Right atrium auricular region (tissue), 2 donors: ENCODE measurements around the gene SEC14L5. TPM values are rescaled to one million over a fixed set of nuclear protein-coding genes. Genes with fewer than 3 reads are reported as not detected.

ENCODE experiments used
- DNase-seq: peaks from one replicate; pipeline ENCODE4 v3.0.0-alpha.2; 2019; ENCODE audit warnings: low spot score
- H3K27ac ChIP-seq, 2 donors: fragments of 200-600 bp; sonication (generic); 1 replicate in 1 of 2; 2 replicates in 1 of 2; pipeline ENCODE4 v1.5.1; 2016 to 2019
- H3K27me3 ChIP-seq, 2 donors: fragments of 200-600 bp; sonication (generic); one replicate each; pipeline versions ENCODE4 v1.5.1 to v1.6.0; 2017 to 2019
- H3K36me3 ChIP-seq: fragments of 200-600 bp; sonication (generic); one replicate; pipeline ENCODE4 v1.5.1; 2016
- H3K4me1 ChIP-seq, 2 donors: fragments of 200-600 bp; sonication (generic); one replicate each; pipeline versions ENCODE4 v1.5.1 to v1.6.0; 2017 to 2019
- H3K4me3 ChIP-seq, 2 donors: fragments of 200-600 bp; sonication (generic); 1 replicate in 1 of 2; 2 replicates in 1 of 2; pipeline ENCODE4 v1.5.1; 2017 to 2019; ENCODE audit warnings: mild to moderate bottlenecking in 1 of 2, moderate library complexity in 1 of 2
- H3K9me3 ChIP-seq, 2 donors: fragments of 200-600 bp; sonication (generic); one replicate each; pipeline ENCODE4 v1.5.1; 2019
- total RNA-seq, 2 donors: library from RNA; depleted of rRNA; stranded (reverse); fragments of >200 nt; gene quantifications; one replicate each; pipeline ENCODE4 v1.1.0, GENCODE V29; 2016
- TF ChIP-seq, protein P1 (sequence below), 2 donors: fragments of 200-600 bp; sonication (generic); IDR thresholded peaks; one replicate each; pipeline ENCODE4 v1.5.1; 2019; ENCODE audit warnings: antibody characterized with exemption in 2 of 2

SEC14L5 gene
- total RNA-seq, 2 donors from 2014 or later = 0.28 to 2.0 TPM

DNA sequence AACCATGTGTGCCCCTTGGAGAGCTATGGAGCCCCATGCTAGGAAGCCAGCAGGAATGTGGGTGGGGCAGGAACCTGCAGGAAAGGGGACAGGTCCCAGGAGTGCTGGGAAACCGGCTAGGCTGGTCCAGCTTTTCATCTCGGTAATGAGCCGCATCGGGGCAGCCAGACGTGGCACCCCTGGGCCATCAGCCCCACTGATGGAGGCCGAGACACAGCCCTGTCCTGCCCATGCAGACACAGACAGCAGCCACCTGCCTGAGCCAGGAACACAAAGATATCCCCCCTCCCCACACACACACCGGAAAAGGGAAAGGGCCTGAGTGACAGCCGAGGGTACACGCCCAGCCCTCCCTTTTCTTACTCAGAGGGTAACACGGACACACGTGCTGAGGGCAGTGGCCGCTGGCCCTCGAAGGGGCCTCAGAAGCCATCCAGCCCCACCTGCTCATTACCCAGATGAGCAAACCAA lies 39.3 kb upstream of the SEC14L5 start:
- Histone ChIP-seq H3K4me3 (no peak overlapping the region), H3K9me3 (no peaks in the 10 kb centered on the region), H3K27me3 (no peaks in the 10 kb centered on the region), H3K4me1 (no peaks in the 10 kb centered on the region), H3K36me3 (no peaks in the 10 kb centered on the region), H3K27ac (no peak overlapping the region)
- DNase-seq = no peak
- TF ChIP-seq, protein P1, sequence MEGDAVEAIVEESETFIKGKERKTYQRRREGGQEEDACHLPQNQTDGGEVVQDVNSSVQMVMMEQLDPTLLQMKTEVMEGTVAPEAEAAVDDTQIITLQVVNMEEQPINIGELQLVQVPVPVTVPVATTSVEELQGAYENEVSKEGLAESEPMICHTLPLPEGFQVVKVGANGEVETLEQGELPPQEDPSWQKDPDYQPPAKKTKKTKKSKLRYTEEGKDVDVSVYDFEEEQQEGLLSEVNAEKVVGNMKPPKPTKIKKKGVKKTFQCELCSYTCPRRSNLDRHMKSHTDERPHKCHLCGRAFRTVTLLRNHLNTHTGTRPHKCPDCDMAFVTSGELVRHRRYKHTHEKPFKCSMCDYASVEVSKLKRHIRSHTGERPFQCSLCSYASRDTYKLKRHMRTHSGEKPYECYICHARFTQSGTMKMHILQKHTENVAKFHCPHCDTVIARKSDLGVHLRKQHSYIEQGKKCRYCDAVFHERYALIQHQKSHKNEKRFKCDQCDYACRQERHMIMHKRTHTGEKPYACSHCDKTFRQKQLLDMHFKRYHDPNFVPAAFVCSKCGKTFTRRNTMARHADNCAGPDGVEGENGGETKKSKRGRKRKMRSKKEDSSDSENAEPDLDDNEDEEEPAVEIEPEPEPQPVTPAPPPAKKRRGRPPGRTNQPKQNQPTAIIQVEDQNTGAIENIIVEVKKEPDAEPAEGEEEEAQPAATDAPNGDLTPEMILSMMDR (IDR thresholded peaks at IDR 0.05) = no peak

DNA sequence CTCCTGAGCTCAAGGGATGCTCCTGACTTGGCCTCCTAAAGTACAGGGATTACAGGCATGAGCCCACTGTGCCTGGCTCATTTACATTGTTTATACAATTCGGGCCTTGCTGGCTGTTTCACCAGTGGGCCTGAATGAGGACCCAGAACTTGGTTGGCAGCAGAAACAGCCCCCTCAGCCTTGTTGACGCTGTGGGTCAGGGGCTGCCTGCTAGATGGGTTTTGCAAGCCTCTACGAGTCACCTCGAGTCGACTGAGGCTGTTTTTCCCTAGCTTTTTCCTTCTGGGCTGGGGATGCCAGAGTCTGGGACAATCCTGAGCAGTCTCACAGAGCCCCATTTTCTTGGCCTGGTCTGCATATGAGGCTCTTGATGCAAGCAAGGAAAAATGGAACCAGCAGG lies 37.3 kb upstream of the SEC14L5 start:
- Histone ChIP-seq H3K27ac (no peak overlapping the region), H3K4me3 (no peak overlapping the region), H3K4me1 (no peaks in the 10 kb centered on the region), H3K27me3 (no peaks in the 10 kb centered on the region), H3K36me3 (no peaks in the 10 kb centered on the region), H3K9me3 (no peaks in the 10 kb centered on the region)
- TF ChIP-seq, protein P1 (IDR thresholded peaks at IDR 0.05) = no peak
- no peak for DNase-seq

DNA sequence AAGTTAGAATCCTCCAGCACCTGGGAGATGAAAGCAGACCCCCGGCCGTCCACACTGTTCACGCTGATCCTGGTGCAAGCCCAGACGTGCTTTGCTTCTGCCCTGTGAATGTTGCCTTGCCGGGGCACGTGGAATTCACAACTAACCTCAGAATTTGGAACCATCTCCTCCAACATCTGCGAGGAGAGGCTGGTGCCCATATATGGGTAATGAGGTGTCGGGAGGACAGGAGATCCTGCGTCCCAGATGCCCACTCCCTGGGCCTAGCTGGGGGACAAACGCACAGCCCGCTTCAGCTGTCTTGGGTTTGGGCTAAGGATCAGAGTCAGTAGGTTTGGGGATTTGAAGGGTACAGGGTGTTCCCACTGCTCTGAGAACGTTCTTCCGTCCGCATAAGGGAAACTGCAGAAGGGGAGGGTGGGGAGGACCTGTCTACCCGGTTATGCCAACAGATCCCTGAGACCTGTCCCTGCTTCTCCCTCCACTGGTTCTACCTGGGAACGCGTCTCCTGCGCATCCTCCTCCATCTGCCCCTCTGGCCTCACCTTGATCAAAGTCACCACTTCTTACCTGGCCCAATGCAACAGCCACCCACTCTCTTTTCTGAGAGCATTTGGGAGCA lies 35.3 kb upstream of the SEC14L5 start:
- no peak overlapping the region for H3K27ac ChIP-seq
- TF ChIP-seq, protein P1 (IDR thresholded peaks at IDR 0.05) = no peak
- H3K27me3 ChIP-seq = no peaks in the 10 kb centered on the region
- no peaks in the 10 kb centered on the region for H3K4me1 ChIP-seq
- no peak for DNase-seq
- H3K36me3 ChIP-seq = no peaks in the 10 kb centered on the region
- H3K4me3 ChIP-seq = no peak overlapping the region
- peaks cover 8 to 17% of the 10 kb centered on the region in 2 donors for H3K9me3 ChIP-seq

DNA sequence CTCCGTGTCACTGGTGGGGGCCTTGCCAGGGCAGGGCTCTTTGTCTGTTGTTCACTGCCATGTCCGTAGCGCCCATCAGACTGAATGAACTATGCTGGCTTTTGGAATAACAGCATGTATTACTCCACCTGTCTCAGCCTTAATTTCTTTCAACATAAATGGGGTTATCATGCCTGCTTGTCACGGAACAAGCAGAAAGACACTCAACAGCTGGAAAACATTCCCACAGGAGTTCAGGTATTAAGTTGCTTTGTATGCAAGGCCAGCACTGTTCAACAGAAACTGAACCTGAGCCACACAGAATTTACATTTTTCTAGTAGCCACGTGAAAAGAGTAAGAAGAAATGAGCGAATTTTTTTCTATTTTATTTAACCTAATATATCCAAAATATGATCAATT lies 34.3 kb upstream of the SEC14L5 start:
- TF ChIP-seq, protein P1 (IDR thresholded peaks at IDR 0.05) = no peak
- Histone ChIP-seq H3K4me3 (no peak overlapping the region), H3K27ac (no peak overlapping the region), H3K4me1 (no peaks in the 10 kb centered on the region), H3K9me3 (peaks cover 8 to 19% of the 10 kb centered on the region in 2 donors), H3K36me3 (no peaks in the 10 kb centered on the region), H3K27me3 (no peaks in the 10 kb centered on the region)
- no peak for DNase-seq

DNA sequence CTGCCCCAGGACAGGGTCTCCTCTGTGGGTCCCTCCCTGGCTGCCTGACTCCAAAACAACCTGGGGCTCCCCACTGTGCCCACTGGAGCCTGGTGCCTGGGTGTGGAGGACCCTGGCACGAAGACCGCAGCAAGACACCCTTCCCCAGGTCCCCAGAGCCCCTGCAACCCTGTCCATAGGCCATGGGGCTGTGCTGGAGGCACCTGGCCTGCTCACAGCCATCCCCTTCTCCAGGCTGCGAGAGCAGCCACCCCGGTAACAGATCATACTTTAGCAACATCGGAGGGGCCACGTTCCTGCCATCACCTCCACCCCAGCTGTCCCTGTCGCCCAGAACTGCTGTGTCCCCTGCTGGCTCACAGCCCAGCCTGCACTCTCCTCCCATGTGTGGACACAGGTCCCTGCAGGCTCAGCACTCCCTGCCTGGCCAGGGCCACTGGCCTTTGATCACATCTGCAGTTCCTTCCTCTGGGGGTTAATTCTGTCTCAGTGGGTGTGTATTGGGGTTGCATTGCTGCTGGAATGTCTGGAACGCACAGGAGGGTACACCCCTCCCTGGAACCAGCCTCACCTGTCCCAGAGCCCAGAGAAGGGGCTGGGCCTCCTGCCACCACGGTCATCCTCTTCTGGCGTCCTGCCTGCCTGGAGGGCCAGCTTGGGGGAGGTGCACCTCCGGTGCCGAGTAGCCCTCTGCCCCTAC lies 33.4 kb upstream of the SEC14L5 start:
- Histone ChIP-seq H3K27ac (no peak overlapping the region), H3K4me3 (no peak overlapping the region), H3K36me3 (no peaks in the 10 kb centered on the region), H3K9me3 (peaks cover 8 to 19% of the 10 kb centered on the region in 2 donors), H3K27me3 (no peaks in the 10 kb centered on the region), H3K4me1 (no peaks in the 10 kb centered on the region)
- DNase-seq = no peak
- TF ChIP-seq, protein P1 (IDR thresholded peaks at IDR 0.05) = no peak
